HepG2 (cell line): ENCODE results near the gene PSME3IP1. TPM values are rescaled to one million over a fixed set of nuclear protein-coding genes. Genes with fewer than 3 reads are reported as not detected.

Source experiments
- ARID2 ChIP-seq: sonication (generic); formaldehyde crosslinking; IDR thresholded peaks from 2 replicates; pipeline ENCODE4 v1.8.1; 2022; ENCODE audit warnings: mild to moderate bottlenecking, missing genetic modification reagents, borderline replicate concordance
- ATF7-NPFF ChIP-seq: sonication (generic); formaldehyde crosslinking; IDR thresholded peaks from 2 replicates; pipeline ENCODE4 v1.8.1; 2023; ENCODE audit warnings: mild to moderate bottlenecking, low read depth, missing genetic modification reagents, moderate library complexity
- CHCHD3 ChIP-seq: sonication (generic); formaldehyde crosslinking; IDR thresholded peaks from 2 replicates; pipeline ENCODE4 v1.8.0; 2022; ENCODE audit warnings: mild to moderate bottlenecking, missing genetic modification reagents, moderate library complexity
- FOXP4 ChIP-seq: sonication (generic); formaldehyde crosslinking; IDR thresholded peaks from 2 replicates; pipeline ENCODE4 v1.4.0; 2020; ENCODE audit warnings: missing genetic modification reagents
- GATAD2A ChIP-seq: IDR thresholded peaks from 2 replicates; pipeline ENCODE4 v1.6.1; 2016
- GTF2F1 ChIP-seq: fragments of 150-350 bp; IDR thresholded peaks from 2 replicates; pipeline ENCODE4 v1.6.1; 2014; ENCODE audit warnings: low read length
- HNRNPH1 ChIP-seq: fragments of 200-400 bp; formaldehyde crosslinking; optimal IDR thresholded peaks from 2 replicates; pipeline ENCODE3; 2017; ENCODE audit warnings: mild to moderate bottlenecking, low read depth, low read length
- KDM6A ChIP-seq: IDR thresholded peaks from 2 replicates; pipeline ENCODE4 v1.6.1; 2016; ENCODE audit warnings: low read depth
- KLF11 ChIP-seq: IDR thresholded peaks from 2 replicates; pipeline ENCODE4 v1.6.1; 2016; ENCODE audit warnings: missing compliant biosample characterization
- KMT2A ChIP-seq: sonication (generic); formaldehyde crosslinking; IDR thresholded peaks from 2 replicates; pipeline ENCODE4 v1.4.0; 2020; ENCODE audit warnings: missing genetic modification reagents
- MTF2 ChIP-seq: sonication (generic); formaldehyde crosslinking; IDR thresholded peaks from 2 replicates; pipeline ENCODE4 v1.5.0; 2020; ENCODE audit warnings: missing genetic modification reagents, borderline replicate concordance
- NCOA5 ChIP-seq: sonication (generic); formaldehyde crosslinking; IDR thresholded peaks from 2 replicates; pipeline ENCODE4 v1.4.0; 2020; ENCODE audit warnings: missing genetic modification reagents
- PAF1 ChIP-seq: IDR thresholded peaks from 2 replicates; pipeline ENCODE4 v1.6.1; 2016; ENCODE audit warnings: missing genetic modification reagents, missing compliant biosample characterization
- POLR2AphosphoS2 ChIP-seq: IDR thresholded peaks from 2 replicates; pipeline ENCODE4 v1.6.1; 2011; ENCODE audit warnings: low read depth, low read length, improper control_type of control experiment
- RXRA ChIP-seq: sonication (generic); formaldehyde crosslinking; IDR thresholded peaks from 2 replicates; pipeline ENCODE4 v1.5.1; 2020; ENCODE audit warnings: missing genetic modification reagents
- SMARCC2 ChIP-seq: fragments of 450-650 bp; IDR thresholded peaks from 2 replicates; pipeline ENCODE4 v1.6.1; 2017; ENCODE audit warnings: antibody characterized with exemption, mild to moderate bottlenecking
- SRF ChIP-seq: IDR thresholded peaks from 2 replicates; pipeline ENCODE4 v1.6.1; 2011; ENCODE audit warnings: mild to moderate bottlenecking, low read depth, low read length, moderate library complexity
- TBX3 ChIP-seq: fragments of 450-650 bp; IDR thresholded peaks from 2 replicates; pipeline ENCODE4 v1.6.1; 2017; ENCODE audit warnings: antibody characterized with exemption, mild to moderate bottlenecking, inconsistent platforms, borderline replicate concordance
- YEATS4 ChIP-seq: sonication (generic); formaldehyde crosslinking; IDR thresholded peaks from 2 replicates; pipeline ENCODE4 v1.4.0; 2020; ENCODE audit warnings: missing genetic modification reagents, borderline replicate concordance
- ZBTB7B ChIP-seq: sonication (generic); formaldehyde crosslinking; IDR thresholded peaks from 2 replicates; pipeline ENCODE4 v1.4.0; 2020; ENCODE audit warnings: missing genetic modification reagents
- ZFP37 ChIP-seq: sonication (generic); formaldehyde crosslinking; IDR thresholded peaks from 2 replicates; pipeline ENCODE4 v1.4.0; 2020; ENCODE audit warnings: missing genetic modification reagents, borderline replicate concordance
- ZNF17 ChIP-seq: sonication (generic); formaldehyde crosslinking; IDR thresholded peaks from 2 replicates; pipeline ENCODE4 v1.5.0; 2020; ENCODE audit warnings: mild to moderate bottlenecking, missing genetic modification reagents
- ZNF224 ChIP-seq: sonication (generic); formaldehyde crosslinking; IDR thresholded peaks from 2 replicates; pipeline ENCODE4 v1.5.0; 2020; ENCODE audit warnings: mild to moderate bottlenecking, missing genetic modification reagents
- ZNF431 ChIP-seq: sonication (generic); formaldehyde crosslinking; IDR thresholded peaks from 2 replicates; pipeline ENCODE4 v1.9.0; 2022; ENCODE audit warnings: missing genetic modification reagents, low read depth, mild to moderate bottlenecking, borderline replicate concordance
- ZNF709 ChIP-seq: sonication (generic); formaldehyde crosslinking; IDR thresholded peaks from 2 replicates; pipeline ENCODE4 v1.5.0; 2020; ENCODE audit warnings: mild to moderate bottlenecking, missing genetic modification reagents
- ZNF724P ChIP-seq: sonication (generic); formaldehyde crosslinking; IDR thresholded peaks from 2 replicates; pipeline ENCODE4 v1.8.0; 2022; ENCODE audit warnings: missing genetic modification reagents, borderline replicate concordance
- ZNF891 ChIP-seq: sonication (generic); formaldehyde crosslinking; IDR thresholded peaks from 2 replicates; pipeline ENCODE4 v1.5.0; 2020; ENCODE audit warnings: mild to moderate bottlenecking, missing genetic modification reagents
- polyA plus RNA-seq, 8 experiments: library from polyadenylated mRNA; depleted of rRNA in 3 of 8; stranded (reverse) in 7 of 8; unstranded in 1 of 8; fragments of >200 nt; fragmentation: Illumina TruSeq in 4 of 8; extraction: Trizol in 4 of 8; gene quantifications; 2 replicates each; pipeline versions ENCODE4 v1.2.1 to v1.2.3, GENCODE V29; 2011 to 2016; ENCODE audit warnings: low read depth in 4 of 8, missing spikeins in 1 of 8, mixed read lengths in 1 of 8; ENCODE audit not compliant: insufficient read depth in 1 of 8
- total RNA-seq, 5 experiments: library from RNA; depleted of rRNA; stranded (reverse); fragments of >200 nt; fragmentation: Illumina TruSeq; extraction: Trizol; gene quantifications; 2 replicates each; pipeline ENCODE4 v1.2.3, GENCODE V29; 2016; ENCODE audit warnings: low read depth in 1 of 5
- TF ChIP-seq, protein P1 (sequence below): sonication (generic); formaldehyde crosslinking; IDR thresholded peaks from 2 replicates; pipeline ENCODE4 v1.5.0; 2020; ENCODE audit warnings: mild to moderate bottlenecking, missing genetic modification reagents
- TF ChIP-seq, protein P2 (sequence below): sonication (generic); formaldehyde crosslinking; IDR thresholded peaks from 2 replicates; pipeline ENCODE4 v1.8.1; 2023; ENCODE audit warnings: mild to moderate bottlenecking, missing genetic modification reagents

The PSME3IP1 gene
- total and polyA plus RNA-seq, 2 of the 13 experiments (the other 11 are each of a cell fraction or from before 2014, with no cell fraction given): 90.8 to 99.8 TPM

DNA sequence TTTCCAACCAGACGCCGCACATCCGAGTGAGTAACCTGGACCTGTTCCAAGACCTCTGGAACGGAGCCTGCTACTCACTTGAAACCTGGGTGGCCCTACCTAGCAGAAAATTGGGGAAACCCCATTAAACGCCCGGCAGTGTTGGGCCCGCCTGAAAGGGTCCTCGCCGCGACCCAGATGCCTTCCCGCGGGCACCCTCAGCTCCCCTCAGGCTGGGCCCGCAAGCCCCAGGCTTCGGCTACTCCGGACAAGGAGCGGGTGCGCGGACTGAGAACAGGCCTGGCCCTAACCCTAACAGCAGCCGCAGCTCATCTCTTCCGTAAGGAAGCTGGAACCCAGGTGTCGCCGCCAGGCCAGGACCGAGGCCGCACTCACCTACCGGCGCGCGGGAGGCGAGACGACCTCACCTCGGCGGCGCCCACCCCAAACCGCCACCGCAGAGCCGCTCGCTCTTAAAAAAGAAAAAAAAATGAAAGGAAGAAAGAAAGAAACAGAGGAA lies 344 bp downstream of the PSME3IP1 start (continued):
- TF ChIP-seq ARID2 (CRISPR knock-in tag): peak; percentile 38; the same call in 1 of the 2 replicates
- TF ChIP-seq KMT2A (CRISPR knock-in tag): peak; percentile 90; the same call in 1 of the 2 replicates
- no peak for TF ChIP-seq KLF11 (CRISPR knock-in tag)
- TF ChIP-seq, protein P1, sequence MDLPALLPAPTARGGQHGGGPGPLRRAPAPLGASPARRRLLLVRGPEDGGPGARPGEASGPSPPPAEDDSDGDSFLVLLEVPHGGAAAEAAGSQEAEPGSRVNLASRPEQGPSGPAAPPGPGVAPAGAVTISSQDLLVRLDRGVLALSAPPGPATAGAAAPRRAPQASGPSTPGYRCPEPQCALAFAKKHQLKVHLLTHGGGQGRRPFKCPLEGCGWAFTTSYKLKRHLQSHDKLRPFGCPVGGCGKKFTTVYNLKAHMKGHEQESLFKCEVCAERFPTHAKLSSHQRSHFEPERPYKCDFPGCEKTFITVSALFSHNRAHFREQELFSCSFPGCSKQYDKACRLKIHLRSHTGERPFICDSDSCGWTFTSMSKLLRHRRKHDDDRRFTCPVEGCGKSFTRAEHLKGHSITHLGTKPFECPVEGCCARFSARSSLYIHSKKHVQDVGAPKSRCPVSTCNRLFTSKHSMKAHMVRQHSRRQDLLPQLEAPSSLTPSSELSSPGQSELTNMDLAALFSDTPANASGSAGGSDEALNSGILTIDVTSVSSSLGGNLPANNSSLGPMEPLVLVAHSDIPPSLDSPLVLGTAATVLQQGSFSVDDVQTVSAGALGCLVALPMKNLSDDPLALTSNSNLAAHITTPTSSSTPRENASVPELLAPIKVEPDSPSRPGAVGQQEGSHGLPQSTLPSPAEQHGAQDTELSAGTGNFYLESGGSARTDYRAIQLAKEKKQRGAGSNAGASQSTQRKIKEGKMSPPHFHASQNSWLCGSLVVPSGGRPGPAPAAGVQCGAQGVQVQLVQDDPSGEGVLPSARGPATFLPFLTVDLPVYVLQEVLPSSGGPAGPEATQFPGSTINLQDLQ (CRISPR knock-in tag): peak; percentile 78; the same call in 1 of the 2 replicates
- peak; percentile 73; the same call in 1 of the 2 replicates for TF ChIP-seq ZNF224
- TF ChIP-seq ZNF17: no peak
- no peak for TF ChIP-seq NCOA5 (CRISPR knock-in tag)
- TF ChIP-seq FOXP4: no peak
- peak; percentile 18; the same call in 1 of the 2 replicates for TF ChIP-seq ZFP37 (CRISPR knock-in tag)
- peak; percentile 88; the same call in 1 of the 2 replicates for TF ChIP-seq ZNF724P
- TF ChIP-seq YEATS4 (CRISPR knock-in tag): peak; percentile 1; the same call in 1 of the 2 replicates
- TF ChIP-seq CHCHD3 (CRISPR knock-in tag): peak; percentile 95
- TF ChIP-seq ZNF431 (CRISPR knock-in tag): no peak
- TF ChIP-seq POLR2AphosphoS2: no peak
- TF ChIP-seq ZNF709 (CRISPR knock-in tag): peak; percentile 88; the same call in 1 of the 2 replicates
- TF ChIP-seq TBX3: no peak
- no peak for TF ChIP-seq GATAD2A (CRISPR knock-in tag)
- no peak for TF ChIP-seq GTF2F1
- TF ChIP-seq HNRNPH1: no peak
- TF ChIP-seq, protein P2, sequence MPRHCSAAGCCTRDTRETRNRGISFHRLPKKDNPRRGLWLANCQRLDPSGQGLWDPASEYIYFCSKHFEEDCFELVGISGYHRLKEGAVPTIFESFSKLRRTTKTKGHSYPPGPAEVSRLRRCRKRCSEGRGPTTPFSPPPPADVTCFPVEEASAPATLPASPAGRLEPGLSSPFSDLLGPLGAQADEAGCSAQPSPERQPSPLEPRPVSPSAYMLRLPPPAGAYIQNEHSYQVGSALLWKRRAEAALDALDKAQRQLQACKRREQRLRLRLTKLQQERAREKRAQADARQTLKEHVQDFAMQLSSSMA (CRISPR knock-in tag): no peak
- TF ChIP-seq ATF7-NPFF (CRISPR knock-in tag): peak; percentile 73; the same call in 1 of the 2 replicates
- TF ChIP-seq RXRA: no peak
- TF ChIP-seq SMARCC2: no peak
- no peak for TF ChIP-seq SRF
- TF ChIP-seq ZBTB7B: no peak
- TF ChIP-seq MTF2 (CRISPR knock-in tag): no peak
- TF ChIP-seq ZNF891: peak; percentile 83
- TF ChIP-seq PAF1 (CRISPR knock-in tag): no peak
- no peak for TF ChIP-seq KDM6A
